Activated CD4-positive, alpha-beta T cell treated with anti-CD3 and anti-CD28 coated beads for 48 hours (primary cell): ENCODE measurements around the gene S100A4.
"Not testable (repeated sequence)": the region's sequence is repeated elsewhere in the genome, so short reads cannot be mapped to it uniquely, and the experiment has no call there.

Experiments
- DNase-seq: peaks from one replicate; pipeline ENCODE4 v3.0.0-alpha.2; 2020

Gene S100A4

GRCh38 chr1:153566414-153567371 lies 21.1 kb upstream of the S100A4 start:
- peak; percentile 93 for DNase-seq

GRCh38 chr1:153565529-153566374 lies 20.1 kb upstream of the S100A4 start, which contains the start of gene S100A2:
S100A2 (minus strand) TSS chr1:153565844; CDS start chr1:153563877, 1,967 bp downstream.
- DNase-seq: peak; percentile 76

GRCh38 chr1:153563991-153564390 lies 18.4 kb upstream of the S100A4 start:
- DNase-seq: no peak

GRCh38 chr1:153563483-153563901 lies 17.9 kb upstream of the S100A4 start:
- DNase-seq: no peak

GRCh38 chr1:153562021-153562420 lies 16.4 kb upstream of the S100A4 start:
- DNase-seq: not testable (repeated sequence)

GRCh38 chr1:153561466-153561985 lies 15.9 kb upstream of the S100A4 start:
- no peak for DNase-seq

GRCh38 chr1:153560771-153561465 lies 15.3 kb upstream of the S100A4 start:
- no peak for DNase-seq

- DNase-seq: no peak
Measured at GRCh38 chr1:153560241-153560640, 14.6 kb upstream of the S100A4 start.

- no peak for DNase-seq
Measured at GRCh38 chr1:153557877-153558276, 12.3 kb upstream of the S100A4 start.

- DNase-seq: no peak
Measured at GRCh38 chr1:153556348-153556747, 10.7 kb upstream of the S100A4 start.

- DNase-seq: no peak
Measured at GRCh38 chr1:153553830-153554541, 8.4 kb upstream of the S100A4 start.

GRCh38 chr1:153553096-153553495 lies 7.5 kb upstream of the S100A4 start:
- no peak for DNase-seq

GRCh38 chr1:153552335-153552734 lies 6.7 kb upstream of the S100A4 start:
- DNase-seq: no peak

- no peak for DNase-seq
Measured at GRCh38 chr1:153550827-153551500, 5.4 kb upstream of the S100A4 start.

GRCh38 chr1:153550398-153550758 lies 4.8 kb upstream of the S100A4 start:
- DNase-seq: no peak

- no peak for DNase-seq
Measured at GRCh38 chr1:153549741-153550397, 4.3 kb upstream of the S100A4 start.

- DNase-seq: no peak
Measured at GRCh38 chr1:153548722-153549688, 3.4 kb upstream of the S100A4 start, which contains the start of gene S100A3. S100A3 (minus strand) TSS chr1:153549258; CDS start chr1:153548485, 773 bp downstream.

GRCh38 chr1:153547560-153548551 lies 2.2 kb upstream of the S100A4 start:
- no peak for DNase-seq
